Smooth muscle cell (in vitro differentiated cells): ENCODE results near the gene AKAP9. TPM values are rescaled to one million over a fixed set of nuclear protein-coding genes. Genes with fewer than 3 reads are reported as not detected.
A peak's percentile ranks its signal among the peaks of the same experiment; 100 is the strongest.

ENCODE experiments used
- DNase-seq: peaks from one replicate; lab custom pipeline; 2025; ENCODE audit not compliant: unreplicated experiment; lab: John Stamatoyannopoulos, UW
- H2AFZ ChIP-seq: fragments of 200-600 bp; sonication (generic); 2 replicates; pipeline ENCODE4 v1.6.0; 2016; ENCODE audit warnings: antibody characterized with exemption, low read depth, mild to moderate bottlenecking
- H3F3A ChIP-seq: fragments of 200-600 bp; sonication (generic); 2 replicates; pipeline ENCODE4 v1.6.0; 2017; ENCODE audit warnings: antibody characterized with exemption, low read depth
- H3K27ac ChIP-seq: fragments of 200-600 bp; sonication (generic); 2 replicates; pipeline ENCODE4 v1.5.1; 2016; ENCODE audit warnings: low read depth, mild to moderate bottlenecking
- H3K27me3 ChIP-seq: fragments of 200-600 bp; sonication (generic); 2 replicates; pipeline ENCODE4 v1.6.1; 2016; ENCODE audit warnings: low read depth, mild to moderate bottlenecking
- H3K36me3 ChIP-seq: fragments of 200-600 bp; sonication (generic); 2 replicates; pipeline ENCODE4 v1.5.1; 2016; ENCODE audit warnings: low read depth
- H3K4me1 ChIP-seq: fragments of 200-600 bp; sonication (generic); 2 replicates; pipeline ENCODE4 v1.5.1; 2016; ENCODE audit warnings: low read depth
- H3K4me2 ChIP-seq: fragments of 200-600 bp; sonication (generic); 2 replicates; pipeline ENCODE4 v1.6.0; 2016; ENCODE audit warnings: mild to moderate bottlenecking
- H3K4me3 ChIP-seq: fragments of 200-600 bp; sonication (generic); 2 replicates; pipeline ENCODE4 v1.5.1; 2016; ENCODE audit warnings: mild to moderate bottlenecking
- H3K79me2 ChIP-seq: fragments of 200-600 bp; sonication (generic); 2 replicates; pipeline ENCODE4 v1.6.0; 2016; ENCODE audit warnings: low read depth, mild to moderate bottlenecking
- H3K9ac ChIP-seq: fragments of 200-600 bp; sonication (generic); 2 replicates; pipeline ENCODE4 v1.6.0; 2016; ENCODE audit warnings: low read depth
- H3K9me3 ChIP-seq: fragments of 200-600 bp; sonication (generic); replicated peaks from 2 replicates; pipeline ENCODE4 v1.5.1; 2016; ENCODE audit warnings: low read depth
- H4K20me1 ChIP-seq: fragments of 200-600 bp; sonication (generic); 2 replicates; pipeline ENCODE4 v1.6.0; 2016; ENCODE audit warnings: low read depth
- WGBS: methylation state at CpG from one replicate; pipeline ENCODE4 v1.1.7; 2016; ENCODE audit warnings: low lambda C conversion rate; 5-methylcytosine and 5-hydroxymethylcytosine counted together
- polyA plus RNA-seq: library from polyadenylated mRNA; unstranded; fragments of >200 nt; fragmentation: Nextera tagmentation; extraction: Ambion mirVana; gene quantifications from 2 replicates; pipeline ENCODE4 v1.2.1, GENCODE V29; 2016
- total RNA-seq: library from RNA; depleted of rRNA; stranded (reverse); fragments of >200 nt; gene quantifications from 2 replicates; pipeline ENCODE4 v1.2.3, GENCODE V29; 2014
- TF ChIP-seq, protein P1 (sequence below): fragments of 200-600 bp; sonication (generic); IDR thresholded peaks from 2 replicates; pipeline ENCODE4 v1.5.1; 2017; ENCODE audit warnings: borderline replicate concordance, mild to moderate bottlenecking, antibody characterized with exemption; ENCODE audit not compliant: insufficient read depth, poor library complexity, severe bottlenecking

Gene AKAP9
- total and polyA plus RNA-seq, 2 experiments from 2014 or later, result 41.7 to 57.8 TPM

DNA sequence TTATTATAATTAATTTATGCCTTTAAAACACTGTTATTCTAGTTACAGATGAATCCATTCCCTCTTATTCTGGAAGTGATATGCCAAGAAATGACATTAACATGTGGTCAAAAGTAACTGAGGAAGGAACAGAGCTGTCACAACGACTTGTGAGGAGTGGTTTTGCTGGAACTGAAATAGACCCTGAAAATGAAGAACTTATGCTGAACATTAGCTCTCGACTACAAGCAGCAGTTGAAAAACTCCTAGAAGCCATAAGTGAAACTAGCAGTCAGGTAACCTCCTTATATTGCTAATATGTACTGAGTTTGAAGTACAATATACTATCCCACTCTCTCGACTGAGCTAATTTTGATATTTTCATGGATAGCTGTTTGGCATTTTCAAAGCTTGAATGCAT lies 112.0 kb downstream of the AKAP9 start:
- Histone ChIP-seq H3K4me1 (no peaks in the 10 kb centered on the region), H3K27me3 (no peaks in the 10 kb centered on the region), H3K36me3 (peaks cover 18% of the 10 kb centered on the region), H3K79me2 (no peaks in the 10 kb centered on the region), H3K9me3 (no peaks in the 10 kb centered on the region), H2AFZ (no peak overlapping the region), H3K27ac (no peak overlapping the region), H3K4me3 (no peak overlapping the region), H4K20me1 (peaks cover 8% of the 10 kb centered on the region), H3K9ac (no peak overlapping the region), H3F3A (no peaks in the 10 kb centered on the region), H3K4me2 (no peak overlapping the region)
- 95% methylated on average over 3 of the region's 3 CpGs for WGBS
- TF ChIP-seq, protein P1, sequence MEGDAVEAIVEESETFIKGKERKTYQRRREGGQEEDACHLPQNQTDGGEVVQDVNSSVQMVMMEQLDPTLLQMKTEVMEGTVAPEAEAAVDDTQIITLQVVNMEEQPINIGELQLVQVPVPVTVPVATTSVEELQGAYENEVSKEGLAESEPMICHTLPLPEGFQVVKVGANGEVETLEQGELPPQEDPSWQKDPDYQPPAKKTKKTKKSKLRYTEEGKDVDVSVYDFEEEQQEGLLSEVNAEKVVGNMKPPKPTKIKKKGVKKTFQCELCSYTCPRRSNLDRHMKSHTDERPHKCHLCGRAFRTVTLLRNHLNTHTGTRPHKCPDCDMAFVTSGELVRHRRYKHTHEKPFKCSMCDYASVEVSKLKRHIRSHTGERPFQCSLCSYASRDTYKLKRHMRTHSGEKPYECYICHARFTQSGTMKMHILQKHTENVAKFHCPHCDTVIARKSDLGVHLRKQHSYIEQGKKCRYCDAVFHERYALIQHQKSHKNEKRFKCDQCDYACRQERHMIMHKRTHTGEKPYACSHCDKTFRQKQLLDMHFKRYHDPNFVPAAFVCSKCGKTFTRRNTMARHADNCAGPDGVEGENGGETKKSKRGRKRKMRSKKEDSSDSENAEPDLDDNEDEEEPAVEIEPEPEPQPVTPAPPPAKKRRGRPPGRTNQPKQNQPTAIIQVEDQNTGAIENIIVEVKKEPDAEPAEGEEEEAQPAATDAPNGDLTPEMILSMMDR, result no peak
- DNase-seq, result no peak

DNA sequence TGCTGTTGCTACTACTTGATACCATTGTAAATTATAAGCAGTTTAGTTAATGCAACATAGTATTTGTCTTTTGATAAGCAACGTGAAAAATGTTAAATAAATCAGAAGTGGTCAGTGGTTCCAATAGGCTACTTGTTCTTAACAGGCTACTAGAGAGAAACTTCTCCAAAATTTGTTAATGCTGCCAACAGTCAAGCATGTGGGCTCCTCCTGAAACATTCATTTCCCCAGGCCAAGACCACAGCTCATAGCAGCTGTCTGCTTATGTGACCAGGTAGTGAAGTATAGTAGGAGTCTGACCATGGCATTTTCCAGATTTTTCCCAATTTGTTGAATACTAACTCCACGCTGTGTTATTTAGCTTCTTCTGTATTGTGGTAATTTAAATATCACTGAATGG lies 112.7 kb downstream of the AKAP9 start:
- H3F3A ChIP-seq, result no peaks in the 10 kb centered on the region
- TF ChIP-seq, protein P1, result no peak
- H3K27me3 ChIP-seq, result no peaks in the 10 kb centered on the region
- H3K9me3 ChIP-seq, result no peaks in the 10 kb centered on the region
- H4K20me1 ChIP-seq, result peaks cover 11% of the 10 kb centered on the region
- H3K27ac ChIP-seq, result no peak overlapping the region
- no peak overlapping the region for H3K9ac ChIP-seq
- 94% methylated on average over 2 of the region's 2 CpGs for WGBS
- H2AFZ ChIP-seq, result no peak overlapping the region
- no peaks in the 10 kb centered on the region for H3K79me2 ChIP-seq
- no peak overlapping the region for H3K4me3 ChIP-seq
- DNase-seq, result no peak
- H3K4me2 ChIP-seq, result no peak overlapping the region
- H3K36me3 ChIP-seq, result peaks cover 18% of the 10 kb centered on the region
- H3K4me1 ChIP-seq, result no peaks in the 10 kb centered on the region

DNA sequence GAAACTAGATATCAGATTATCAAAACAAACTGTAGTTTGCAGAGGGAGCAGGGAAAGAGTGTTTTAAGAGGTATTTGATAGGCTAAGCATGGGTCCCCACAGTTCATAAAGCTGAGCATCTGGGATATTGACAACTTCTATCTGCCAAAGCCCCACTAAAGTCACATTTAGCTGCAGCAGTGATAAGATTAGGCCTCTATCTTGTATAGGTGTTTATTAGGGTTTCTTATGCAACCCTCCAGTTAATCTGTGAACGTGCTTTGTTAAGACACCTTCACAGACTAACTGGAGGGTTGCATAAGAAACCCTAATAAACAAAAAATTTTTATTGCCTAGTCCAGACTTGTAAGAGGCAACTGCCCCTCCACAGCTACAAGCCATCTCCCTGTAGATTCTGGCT lies 115.6 kb downstream of the AKAP9 start:
- Histone ChIP-seq H3K79me2 (no peaks in the 10 kb centered on the region), H3K4me1 (no peaks in the 10 kb centered on the region), H3K4me2 (no peak overlapping the region), H2AFZ (no peak overlapping the region), H4K20me1 (peaks cover 13% of the 10 kb centered on the region), H3F3A (no peaks in the 10 kb centered on the region), H3K36me3 (peaks cover 17% of the 10 kb centered on the region), H3K4me3 (no peak overlapping the region), H3K9me3 (no peaks in the 10 kb centered on the region), H3K9ac (no peak overlapping the region), H3K27ac (no peak overlapping the region), H3K27me3 (no peaks in the 10 kb centered on the region)
- no peak for DNase-seq
- WGBS, result 24% methylated on average over 1 of the region's 1 CpG
- TF ChIP-seq, protein P1, result no peak

DNA sequence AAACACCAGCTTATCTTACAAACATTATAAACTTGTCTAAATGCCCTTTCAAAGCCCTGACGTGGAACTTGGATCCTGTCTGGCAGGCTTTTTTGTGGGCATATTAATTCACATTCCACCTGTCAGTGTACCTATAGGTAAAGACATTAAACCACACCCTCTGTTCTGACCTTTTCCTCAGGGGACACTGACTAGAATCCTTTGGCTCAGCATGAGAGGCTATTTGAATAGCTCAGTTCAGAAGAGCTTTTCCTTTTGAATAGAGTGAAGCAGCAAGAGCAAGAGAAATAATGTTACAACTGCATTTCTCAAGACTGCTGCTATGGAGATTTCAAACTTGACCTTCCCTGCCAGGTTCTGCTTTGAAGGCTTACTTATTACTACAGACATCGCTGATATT lies 116.7 kb downstream of the AKAP9 start:
- 74% methylated on average over 2 of the region's 2 CpGs for WGBS
- Histone ChIP-seq H3K36me3 (peaks cover 15% of the 10 kb centered on the region), H3K27me3 (no peaks in the 10 kb centered on the region), H2AFZ (no peak overlapping the region), H3K4me1 (no peaks in the 10 kb centered on the region), H3F3A (no peaks in the 10 kb centered on the region), H3K79me2 (no peaks in the 10 kb centered on the region), H3K4me2 (no peak overlapping the region), H3K9ac (no peak overlapping the region), H3K27ac (peak overlapping the region; percentile 45), H3K4me3 (peak overlapping the region; percentile 23), H4K20me1 (peaks cover 13% of the 10 kb centered on the region), H3K9me3 (no peaks in the 10 kb centered on the region)
- TF ChIP-seq, protein P1, result no peak
- DNase-seq, result no peak
